Measurements from ENCODE around the gene TSLP. TPM values are rescaled to one million over a fixed set of nuclear protein-coding genes. Genes with fewer than 3 reads are reported as not detected.

The TSLP gene
- total and polyA plus RNA-seq, 9 of the 15 experiments (the other 6 are each of a cell fraction or from before 2014, with no cell fraction given) = 0.09 to 2.8 (median 1.2) TPM

- TF ChIP-seq NR2C1 (IDR thresholded peaks at IDR 0.05) (peak; percentile 36; the same call in 1 of the 2 replicates), NR2C1 (tag; IDR thresholded peaks at IDR 0.05) (peak; percentile 79), ZFP1 (CRISPR knock-in tag; IDR thresholded peaks at IDR 0.05) (no peak), ZNF764 (CRISPR knock-in tag; IDR thresholded peaks at IDR 0.05; ENCODE audit: low read depth) (0 out of 2 replicates have a peak, but pooled peaks have one; percentile 20), HNRNPLL (IDR thresholded peaks at IDR 0.05; ENCODE audit: low read depth, low read length, poor library complexity, severe bottlenecking) (peak; percentile 50), GABPB2 (CRISPR knock-in tag; conservative IDR thresholded peaks at IDR 0.05) (no peak), AFF1 (IDR thresholded peaks at IDR 0.05; ENCODE audit: low read depth in 1 of 2, partially characterized antibody in 2 of 2) (peak in 1 of 2 experiments; percentile 53), RUNX1 (IDR thresholded peaks at IDR 0.05; ENCODE audit: low read depth) (peak; percentile 55), CREBBP (IDR thresholded peaks at IDR 0.05; ENCODE audit: low read depth, low read length) (no peak), ARID3B (CRISPR knock-in tag; IDR thresholded peaks at IDR 0.05; ENCODE audit: borderline replicate concordance) (no peak), ZNF766 (CRISPR knock-in tag; conservative IDR thresholded peaks at IDR 0.05) (peak; percentile 71), NR1H2 (CRISPR knock-in tag; IDR thresholded peaks at IDR 0.05) (0 out of 2 replicates have a peak, but pooled peaks have one; percentile 55), HES1 (IDR thresholded peaks at IDR 0.05; ENCODE audit: low read depth) (no peak), ESRRB (CRISPR knock-in tag; IDR thresholded peaks at IDR 0.05; ENCODE audit: borderline replicate concordance) (no peak), OTX1 (CRISPR knock-in tag; IDR thresholded peaks at IDR 0.05) (peak; percentile 66; the same call in 1 of the 2 replicates), RAD21 (CRISPR knock-in tag; conservative IDR thresholded peaks at IDR 0.05 in 1 of 2, IDR thresholded peaks at IDR 0.05 in 1 of 2) (0 out of 4 replicates have a peak, but pooled peaks of 1 of the 2 experiments have one; percentile 9), USF2 (CRISPR knock-in tag; IDR thresholded peaks at IDR 0.05) (peak; percentile 47), GABPA (tag; conservative IDR thresholded peaks at IDR 0.05; ENCODE audit: low read depth) (peak; percentile 98), ZNF384 (IDR thresholded peaks at IDR 0.05; ENCODE audit: low read depth, low read length) (no peak; the same call in 1 of the 2 replicates), NFRKB (IDR thresholded peaks at IDR 0.05; ENCODE audit: low read depth) (peak; percentile 73), ZNF668 (CRISPR knock-in tag; IDR thresholded peaks at IDR 0.05) (peak; percentile 64; the same call in 1 of the 2 replicates)
These were observed 20.7 kb downstream of the TSLP start, which contains the start of gene WDR36 (continued) for GRCh38 chr5:111092062-111092853.
